ENCODE results near the gene CTNNA3. TPM values are rescaled to one million over a fixed set of nuclear protein-coding genes. Genes with fewer than 3 reads are reported as not detected.

Gene CTNNA3
- polyA plus RNA-seq, 1 donor from 2014 or later = 0.14 TPM

DNA sequence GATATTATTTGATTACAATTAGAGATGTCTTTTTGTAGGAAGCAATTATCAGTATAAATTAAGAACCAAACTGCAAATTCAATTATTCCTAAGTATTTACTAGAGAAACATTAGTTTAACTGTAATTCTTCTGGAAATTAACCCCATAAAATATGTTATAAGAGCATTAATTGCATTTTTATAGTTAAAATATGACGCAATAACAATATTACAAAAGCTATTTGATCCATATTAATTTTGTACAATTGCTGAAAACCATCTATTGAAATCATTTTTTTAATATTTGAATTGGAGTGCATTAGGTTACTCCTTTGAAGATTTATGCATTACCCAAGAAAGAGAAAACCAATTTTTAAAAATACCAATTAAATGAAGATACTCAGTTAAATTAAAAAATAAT is 1024.9 kb downstream of the CTNNA3 start:
- H3K27me3 ChIP-seq (ENCODE audit: insufficient read depth, low read depth, low read length) = no peaks in the 10 kb centered on the region
- H3K36me3 ChIP-seq (ENCODE audit: insufficient read depth, low read length) = no peaks in the 10 kb centered on the region
- H3K79me2 ChIP-seq (replicated peaks; ENCODE audit: insufficient read depth, low read length) = no peaks in the 10 kb centered on the region
- H3K9ac ChIP-seq (ENCODE audit: low read length) = no peak overlapping the region
- H3K9me2 ChIP-seq (ENCODE audit: insufficient read depth, low read length) = no peaks in the 10 kb centered on the region
- no peaks in the 10 kb centered on the region for H3K9me3 ChIP-seq (ENCODE audit: low read length)
- H3K4me2 ChIP-seq (ENCODE audit: low read length) = no peak overlapping the region
- no peak overlapping the region for H3K27ac ChIP-seq (ENCODE audit: low read length)
- no peak overlapping the region for H3K4me3 ChIP-seq (ENCODE audit: low read length)
- no peaks in the 10 kb centered on the region for H3F3A ChIP-seq (ENCODE audit: insufficient read depth, low read length, poor library complexity, severe bottlenecking)
- TF ChIP-seq, protein P1, sequence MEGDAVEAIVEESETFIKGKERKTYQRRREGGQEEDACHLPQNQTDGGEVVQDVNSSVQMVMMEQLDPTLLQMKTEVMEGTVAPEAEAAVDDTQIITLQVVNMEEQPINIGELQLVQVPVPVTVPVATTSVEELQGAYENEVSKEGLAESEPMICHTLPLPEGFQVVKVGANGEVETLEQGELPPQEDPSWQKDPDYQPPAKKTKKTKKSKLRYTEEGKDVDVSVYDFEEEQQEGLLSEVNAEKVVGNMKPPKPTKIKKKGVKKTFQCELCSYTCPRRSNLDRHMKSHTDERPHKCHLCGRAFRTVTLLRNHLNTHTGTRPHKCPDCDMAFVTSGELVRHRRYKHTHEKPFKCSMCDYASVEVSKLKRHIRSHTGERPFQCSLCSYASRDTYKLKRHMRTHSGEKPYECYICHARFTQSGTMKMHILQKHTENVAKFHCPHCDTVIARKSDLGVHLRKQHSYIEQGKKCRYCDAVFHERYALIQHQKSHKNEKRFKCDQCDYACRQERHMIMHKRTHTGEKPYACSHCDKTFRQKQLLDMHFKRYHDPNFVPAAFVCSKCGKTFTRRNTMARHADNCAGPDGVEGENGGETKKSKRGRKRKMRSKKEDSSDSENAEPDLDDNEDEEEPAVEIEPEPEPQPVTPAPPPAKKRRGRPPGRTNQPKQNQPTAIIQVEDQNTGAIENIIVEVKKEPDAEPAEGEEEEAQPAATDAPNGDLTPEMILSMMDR (IDR thresholded peaks at IDR 0.05; ENCODE audit: poor library complexity, severe bottlenecking) = no peak
- TF ChIP-seq EZH2 (IDR thresholded peaks at IDR 0.05; ENCODE audit: borderline replicate concordance, insufficient read depth, low read length, poor library complexity, severe bottlenecking) = no peak
- TF ChIP-seq POLR2AphosphoS5 (IDR thresholded peaks at IDR 0.05) = no peak
- no peak for TF ChIP-seq SMC3 (conservative IDR thresholded peaks at IDR 0.05; ENCODE audit: poor library complexity)
- no peak for TF ChIP-seq EP300 (conservative IDR thresholded peaks at IDR 0.05; ENCODE audit: poor library complexity, severe bottlenecking)
- no peak for TF ChIP-seq MXI1 (conservative IDR thresholded peaks at IDR 0.05; ENCODE audit: poor library complexity, severe bottlenecking)
- no peak for TF ChIP-seq TAF1 (IDR thresholded peaks at IDR 0.05; ENCODE audit: low read depth)
- TF ChIP-seq, protein P2, sequence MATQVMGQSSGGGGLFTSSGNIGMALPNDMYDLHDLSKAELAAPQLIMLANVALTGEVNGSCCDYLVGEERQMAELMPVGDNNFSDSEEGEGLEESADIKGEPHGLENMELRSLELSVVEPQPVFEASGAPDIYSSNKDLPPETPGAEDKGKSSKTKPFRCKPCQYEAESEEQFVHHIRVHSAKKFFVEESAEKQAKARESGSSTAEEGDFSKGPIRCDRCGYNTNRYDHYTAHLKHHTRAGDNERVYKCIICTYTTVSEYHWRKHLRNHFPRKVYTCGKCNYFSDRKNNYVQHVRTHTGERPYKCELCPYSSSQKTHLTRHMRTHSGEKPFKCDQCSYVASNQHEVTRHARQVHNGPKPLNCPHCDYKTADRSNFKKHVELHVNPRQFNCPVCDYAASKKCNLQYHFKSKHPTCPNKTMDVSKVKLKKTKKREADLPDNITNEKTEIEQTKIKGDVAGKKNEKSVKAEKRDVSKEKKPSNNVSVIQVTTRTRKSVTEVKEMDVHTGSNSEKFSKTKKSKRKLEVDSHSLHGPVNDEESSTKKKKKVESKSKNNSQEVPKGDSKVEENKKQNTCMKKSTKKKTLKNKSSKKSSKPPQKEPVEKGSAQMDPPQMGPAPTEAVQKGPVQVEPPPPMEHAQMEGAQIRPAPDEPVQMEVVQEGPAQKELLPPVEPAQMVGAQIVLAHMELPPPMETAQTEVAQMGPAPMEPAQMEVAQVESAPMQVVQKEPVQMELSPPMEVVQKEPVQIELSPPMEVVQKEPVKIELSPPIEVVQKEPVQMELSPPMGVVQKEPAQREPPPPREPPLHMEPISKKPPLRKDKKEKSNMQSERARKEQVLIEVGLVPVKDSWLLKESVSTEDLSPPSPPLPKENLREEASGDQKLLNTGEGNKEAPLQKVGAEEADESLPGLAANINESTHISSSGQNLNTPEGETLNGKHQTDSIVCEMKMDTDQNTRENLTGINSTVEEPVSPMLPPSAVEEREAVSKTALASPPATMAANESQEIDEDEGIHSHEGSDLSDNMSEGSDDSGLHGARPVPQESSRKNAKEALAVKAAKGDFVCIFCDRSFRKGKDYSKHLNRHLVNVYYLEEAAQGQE (IDR thresholded peaks at IDR 0.05; ENCODE audit: borderline replicate concordance) = no peak
- H2AFZ ChIP-seq (ENCODE audit: low read depth, low read length) = no peak overlapping the region
- no peaks in the 10 kb centered on the region for H4K20me1 ChIP-seq (ENCODE audit: insufficient read depth)

DNA sequence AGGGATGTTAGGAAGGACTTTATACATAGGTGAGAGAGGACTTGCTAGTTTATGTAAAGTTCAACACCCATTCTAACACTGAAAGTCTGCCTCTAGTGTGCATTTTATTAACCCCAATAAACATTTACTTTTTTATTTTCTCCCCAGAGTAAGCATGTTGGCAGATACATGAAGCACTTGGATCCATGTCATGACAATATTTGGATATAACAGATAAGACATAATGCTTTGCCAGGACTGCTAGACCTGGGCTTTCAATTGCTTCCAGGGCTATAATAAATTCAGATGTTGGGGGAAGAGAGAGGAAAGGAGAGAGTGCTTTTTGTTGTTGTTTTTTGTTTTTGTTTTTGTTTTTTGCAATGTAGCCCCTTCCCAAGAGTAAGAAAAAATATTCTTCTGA is 1039.5 kb downstream of the CTNNA3 start:
- no peaks in the 10 kb centered on the region for H3K36me3 ChIP-seq (ENCODE audit: insufficient read depth, low read length)
- H3K9ac ChIP-seq (ENCODE audit: low read length) = no peak overlapping the region
- H3K27ac ChIP-seq (ENCODE audit: low read length) = no peak overlapping the region
- no peak overlapping the region for H2AFZ ChIP-seq (ENCODE audit: low read depth, low read length)
- H3F3A ChIP-seq (ENCODE audit: insufficient read depth, low read length, poor library complexity, severe bottlenecking) = no peaks in the 10 kb centered on the region
- H3K79me2 ChIP-seq (replicated peaks; ENCODE audit: insufficient read depth, low read length) = no peaks in the 10 kb centered on the region
- H3K4me2 ChIP-seq (ENCODE audit: low read length) = no peak overlapping the region
- no peaks in the 10 kb centered on the region for H4K20me1 ChIP-seq (ENCODE audit: insufficient read depth)
- TF ChIP-seq EZH2 (IDR thresholded peaks at IDR 0.05; ENCODE audit: borderline replicate concordance, insufficient read depth, low read length, poor library complexity, severe bottlenecking) = no peak
- H3K9me3 ChIP-seq (ENCODE audit: low read length) = no peaks in the 10 kb centered on the region
- H3K4me3 ChIP-seq (ENCODE audit: low read length) = no peak overlapping the region
- no peaks in the 10 kb centered on the region for H3K9me2 ChIP-seq (ENCODE audit: insufficient read depth, low read length)
- no peaks in the 10 kb centered on the region for H3K27me3 ChIP-seq (ENCODE audit: insufficient read depth, low read depth, low read length)

DNA sequence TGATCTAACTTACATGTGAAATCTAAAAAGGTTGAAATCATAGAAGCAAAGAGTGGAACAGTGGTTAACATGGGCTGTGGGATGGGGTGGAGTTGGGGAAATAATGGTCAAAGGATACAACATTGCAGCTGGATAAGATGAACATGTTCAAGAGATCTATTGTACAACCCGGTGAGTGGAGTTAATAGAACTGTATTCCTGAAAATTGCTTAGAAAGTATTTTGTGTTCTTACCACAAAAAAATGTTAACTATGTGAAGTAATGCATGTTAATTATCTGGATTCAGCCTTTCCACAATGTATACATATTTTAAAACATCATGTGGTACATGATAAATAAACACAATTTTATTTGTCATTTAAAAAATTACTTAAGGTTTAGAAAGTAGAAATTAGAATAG is 1041.1 kb downstream of the CTNNA3 start:
- Histone ChIP-seq H3K79me2 (replicated peaks; ENCODE audit: insufficient read depth, low read length) (no peaks in the 10 kb centered on the region), H3K27ac (ENCODE audit: low read length) (no peak overlapping the region), H3K4me3 (ENCODE audit: low read length) (no peak overlapping the region), H3F3A (ENCODE audit: insufficient read depth, low read length, poor library complexity, severe bottlenecking) (no peaks in the 10 kb centered on the region), H3K9ac (ENCODE audit: low read length) (no peak overlapping the region), H3K9me3 (ENCODE audit: low read length) (no peaks in the 10 kb centered on the region), H3K36me3 (ENCODE audit: insufficient read depth, low read length) (no peaks in the 10 kb centered on the region), H3K27me3 (ENCODE audit: insufficient read depth, low read depth, low read length) (no peaks in the 10 kb centered on the region), H2AFZ (ENCODE audit: low read depth, low read length) (no peak overlapping the region), H3K9me2 (ENCODE audit: insufficient read depth, low read length) (no peaks in the 10 kb centered on the region), H4K20me1 (ENCODE audit: insufficient read depth) (no peaks in the 10 kb centered on the region), H3K4me2 (ENCODE audit: low read length) (no peak overlapping the region)
- TF ChIP-seq EZH2 (IDR thresholded peaks at IDR 0.05; ENCODE audit: borderline replicate concordance, insufficient read depth, low read length, poor library complexity, severe bottlenecking) = no peak
- no peak for TF ChIP-seq MXI1 (conservative IDR thresholded peaks at IDR 0.05; ENCODE audit: poor library complexity, severe bottlenecking)
- TF ChIP-seq, protein P1 (IDR thresholded peaks at IDR 0.05; ENCODE audit: poor library complexity, severe bottlenecking) = no peak
- no peak for TF ChIP-seq POLR2AphosphoS5 (IDR thresholded peaks at IDR 0.05)
- no peak for TF ChIP-seq EP300 (conservative IDR thresholded peaks at IDR 0.05; ENCODE audit: poor library complexity, severe bottlenecking)
- TF ChIP-seq SMC3 (conservative IDR thresholded peaks at IDR 0.05; ENCODE audit: poor library complexity) = no peak
- TF ChIP-seq, protein P2 (IDR thresholded peaks at IDR 0.05; ENCODE audit: borderline replicate concordance) = no peak
- no peak for TF ChIP-seq TAF1 (IDR thresholded peaks at IDR 0.05; ENCODE audit: low read depth)
- no peak for TF ChIP-seq RAD21 (conservative IDR thresholded peaks at IDR 0.05)
